Measurements from ENCODE around the gene CADPS2. TPM values are rescaled to one million over a fixed set of nuclear protein-coding genes. Genes with fewer than 3 reads are reported as not detected.

Gene CADPS2
- total and polyA plus RNA-seq, 2 donors (not counting 3 experiments of a cell fraction or from before 2014, with no cell fraction given), result 9.5 to 22.6 TPM

- no peaks in the 10 kb centered on the region for H3K4me1 ChIP-seq (ENCODE audit: control insufficient read depth, extremely low read depth, insufficient read depth, low read length)
- no peaks in the 10 kb centered on the region for H3K79me2 ChIP-seq (ENCODE audit: control insufficient read depth, insufficient read depth, low read length)
- H3K27ac ChIP-seq (ENCODE audit: insufficient read depth, low read depth, low read length), result no peak overlapping the region
- FAIRE-seq (no peak), DNase-seq (ENCODE audit: low read depth, low spot score) (no peak)
- POLR2A ChIA-PET, result no interaction called here
- no peak overlapping the region for H3K4me3 ChIP-seq (replicated peaks in 1 of 3; ENCODE audit: insufficient read depth in 1 of 3, low read depth in 1 of 3, low read length in 3 of 3)
- intact Hi-C loops (cut with micrococcal nuclease), result no loop called here
- H3K27me3 ChIP-seq (ENCODE audit: control insufficient read depth in 2 of 2, insufficient read depth in 2 of 2, low read length in 2 of 2), result no peaks in the 10 kb centered on the region
- no peak overlapping the region for H3K9ac ChIP-seq (replicated peaks; ENCODE audit: extremely low read depth, insufficient read depth, low read length)
- no peaks in the 10 kb centered on the region for H3K9me1 ChIP-seq (replicated peaks; ENCODE audit: control insufficient read depth, extremely low read depth, insufficient read depth, low read length)
- BruUV-seq (replicated peaks), result no TSS peak
- dilution Hi-C loops (cut with MboI; ENCODE audit: extremely low pct_ligation_motif_present, low sequenced_read_pairs), result no loop called here
- CTCF ChIA-PET, result no interaction called here
- H3K4me2 ChIP-seq (ENCODE audit: insufficient read depth, low read length), result no peak overlapping the region
- no peaks in the 10 kb centered on the region for H4K20me1 ChIP-seq (replicated peaks; ENCODE audit: control insufficient read depth, extremely low read depth, insufficient read depth, low read length)
- H3K36me3 ChIP-seq (ENCODE audit: control insufficient read depth in 2 of 2, extremely low read depth in 1 of 2, insufficient read depth in 2 of 2, low read length in 2 of 2), result no peaks in the 10 kb centered on the region
- TF ChIP-seq POLR2A (IDR thresholded peaks at IDR 0.05; ENCODE audit: low read depth, low read length) (no peak), JUN (IDR thresholded peaks at IDR 0.05; ENCODE audit: borderline replicate concordance, insufficient read depth, insufficient read length, low read depth) (no peak), GATA2 (IDR thresholded peaks at IDR 0.05; ENCODE audit: insufficient read depth, insufficient read length, low read depth, low read length) (no peak), MYC (IDR thresholded peaks at IDR 0.05; ENCODE audit: low read depth, low read length) (no peak), EZH2 (IDR thresholded peaks at IDR 0.05; ENCODE audit: borderline replicate concordance, low read depth, low read length, severe bottlenecking) (no peak), CTCF (IDR thresholded peaks at IDR 0.05; ENCODE audit: extremely low read depth in 1 of 2, insufficient read depth in 1 of 2, low read depth in 1 of 2, low read length in 2 of 2) (no peak), FOS (IDR thresholded peaks at IDR 0.05; ENCODE audit: borderline replicate concordance, insufficient read depth, low read length) (no peak), MAX (IDR thresholded peaks at IDR 0.05; ENCODE audit: insufficient read depth, insufficient read length) (no peak), POLR2AphosphoS5 (IDR thresholded peaks at IDR 0.05; ENCODE audit: insufficient read depth, low read depth, low read length) (no peak)
- H2AFZ ChIP-seq (ENCODE audit: low read depth, low read length), result no peak overlapping the region
- H3K9me3 ChIP-seq (replicated peaks; ENCODE audit: control insufficient read depth, insufficient read depth, low read length), result no peaks in the 10 kb centered on the region
Observed at GRCh38 chr7:122829962-122830361, 56.3 kb downstream of the CADPS2 start.
